Fibroblast of villous mesenchyme (primary cell): ENCODE measurements around the gene ANKS1A. TPM values are rescaled to one million over a fixed set of nuclear protein-coding genes. Genes with fewer than 3 reads are reported as not detected.
"Not testable (repeated sequence)": the region's sequence is repeated elsewhere in the genome, so short reads cannot be mapped to it uniquely, and the experiment has no call there.

Source experiments
- DNase-seq: peaks from one replicate; pipeline ENCODE4 v3.0.0-alpha.2; 2010; ENCODE audit warnings: low read depth
- H3K4me3 ChIP-seq: 2 replicates; pipeline ENCODE4 v1.5.1; 2011; ENCODE audit warnings: low read depth, mild to moderate bottlenecking, low read length
- total RNA-seq: library from RNA; depleted of rRNA; stranded (reverse); fragments of >200 nt; gene quantifications from 2 replicates; pipeline ENCODE4 v1.2.3, GENCODE V29; 2012
- TF ChIP-seq, protein P1 (sequence below): IDR thresholded peaks from 2 replicates; pipeline ENCODE4 v1.5.1; 2012; ENCODE audit warnings: low read depth, mild to moderate bottlenecking, low read length; ENCODE audit not compliant: insufficient read depth

The ANKS1A gene
- total RNA-seq, 1 donor: 12.5 TPM

GRCh38 chr6:34985236-34985635 lies 96.2 kb downstream of the ANKS1A start:
- DNase-seq: no peak
- TF ChIP-seq, protein P1, sequence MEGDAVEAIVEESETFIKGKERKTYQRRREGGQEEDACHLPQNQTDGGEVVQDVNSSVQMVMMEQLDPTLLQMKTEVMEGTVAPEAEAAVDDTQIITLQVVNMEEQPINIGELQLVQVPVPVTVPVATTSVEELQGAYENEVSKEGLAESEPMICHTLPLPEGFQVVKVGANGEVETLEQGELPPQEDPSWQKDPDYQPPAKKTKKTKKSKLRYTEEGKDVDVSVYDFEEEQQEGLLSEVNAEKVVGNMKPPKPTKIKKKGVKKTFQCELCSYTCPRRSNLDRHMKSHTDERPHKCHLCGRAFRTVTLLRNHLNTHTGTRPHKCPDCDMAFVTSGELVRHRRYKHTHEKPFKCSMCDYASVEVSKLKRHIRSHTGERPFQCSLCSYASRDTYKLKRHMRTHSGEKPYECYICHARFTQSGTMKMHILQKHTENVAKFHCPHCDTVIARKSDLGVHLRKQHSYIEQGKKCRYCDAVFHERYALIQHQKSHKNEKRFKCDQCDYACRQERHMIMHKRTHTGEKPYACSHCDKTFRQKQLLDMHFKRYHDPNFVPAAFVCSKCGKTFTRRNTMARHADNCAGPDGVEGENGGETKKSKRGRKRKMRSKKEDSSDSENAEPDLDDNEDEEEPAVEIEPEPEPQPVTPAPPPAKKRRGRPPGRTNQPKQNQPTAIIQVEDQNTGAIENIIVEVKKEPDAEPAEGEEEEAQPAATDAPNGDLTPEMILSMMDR: no peak
- no peak overlapping the region for H3K4me3 ChIP-seq

DNA sequence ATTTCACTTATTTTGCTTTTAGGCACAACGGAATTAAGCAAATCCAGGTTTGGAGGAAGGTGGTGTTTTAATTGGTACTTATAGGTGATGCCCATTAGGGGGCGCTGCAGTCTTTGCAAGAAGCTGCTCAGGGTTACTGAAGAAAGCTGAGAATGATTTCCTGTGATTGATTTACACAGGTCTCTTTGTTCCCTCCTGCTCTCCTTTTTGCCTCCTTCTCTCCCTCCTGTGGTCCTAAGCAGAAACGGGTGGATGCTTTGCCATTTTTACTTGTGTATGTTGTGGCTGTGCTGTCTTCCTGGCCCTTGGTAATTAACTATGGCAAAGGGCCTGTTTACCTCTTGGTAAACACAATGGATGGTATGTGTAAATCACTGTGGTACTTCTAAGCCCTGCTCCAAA lies 97.8 kb downstream of the ANKS1A start:
- peak; percentile 84 for DNase-seq
- TF ChIP-seq, protein P1: peak; percentile 75
- H3K4me3 ChIP-seq: no peak overlapping the region

DNA sequence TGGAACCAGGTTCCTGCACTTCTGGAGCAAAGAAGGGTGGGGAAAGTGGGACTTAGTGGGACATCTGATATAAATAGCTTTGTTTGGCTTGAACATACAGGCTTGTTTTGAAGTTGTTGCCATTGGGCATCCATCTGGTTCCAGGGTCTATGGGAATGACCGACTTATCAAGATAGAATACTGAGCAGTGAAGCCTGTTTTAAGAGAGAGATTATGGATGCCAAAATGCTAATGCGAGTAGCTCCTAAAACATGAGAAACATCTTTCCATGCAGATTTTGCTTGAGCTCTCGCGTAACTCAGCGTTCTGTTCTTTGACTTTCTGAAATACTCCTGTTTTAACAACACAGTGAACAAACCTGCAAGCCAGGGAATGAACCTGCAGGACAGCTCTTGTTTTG lies 98.5 kb downstream of the ANKS1A start:
- no peak for DNase-seq
- TF ChIP-seq, protein P1: no peak
- H3K4me3 ChIP-seq: no peak overlapping the region

GRCh38 chr6:34990971-34991560 lies 102.0 kb downstream of the ANKS1A start:
- DNase-seq: peak; percentile 56
- TF ChIP-seq, protein P1: no peak
- H3K4me3 ChIP-seq: no peak overlapping the region

DNA sequence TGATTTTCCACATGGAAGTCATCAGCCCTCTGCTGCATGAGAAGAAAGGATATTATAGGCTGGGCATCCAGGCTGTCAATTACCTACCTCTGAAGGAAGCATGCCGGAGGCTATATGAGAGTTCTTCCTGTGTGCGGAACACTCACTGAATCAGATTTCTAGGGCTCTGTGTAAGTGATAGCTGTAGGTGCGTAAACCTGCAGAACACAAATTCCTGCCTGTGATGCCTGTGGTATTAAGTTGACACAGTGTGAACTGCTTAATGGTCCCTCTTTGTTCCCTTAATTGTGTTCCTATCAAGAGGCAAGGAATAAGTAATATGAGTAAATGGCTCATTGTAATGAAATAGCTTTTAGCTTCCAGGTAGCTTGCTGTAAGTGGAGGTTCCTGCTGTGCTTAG lies 103.3 kb downstream of the ANKS1A start:
- TF ChIP-seq, protein P1: no peak
- DNase-seq: no peak
- no peak overlapping the region for H3K4me3 ChIP-seq

DNA sequence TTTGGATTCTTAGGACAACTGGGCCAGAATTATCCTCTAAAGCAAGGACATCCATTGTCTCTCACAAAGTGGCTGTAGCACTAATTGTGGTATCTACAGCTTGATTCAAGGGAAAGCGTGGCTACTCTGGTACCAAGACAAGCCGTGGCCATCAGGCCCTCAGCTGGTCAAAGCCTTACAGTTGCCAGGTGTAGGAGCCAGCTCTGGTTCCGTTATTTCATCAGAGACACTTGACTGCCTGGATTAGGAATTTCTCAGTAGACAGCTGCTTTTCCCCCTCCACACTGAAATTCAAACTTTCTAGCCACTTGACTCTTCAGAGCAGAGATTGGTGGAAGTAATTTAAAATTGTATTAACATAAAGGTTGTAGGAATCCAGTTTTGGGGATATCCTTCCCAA lies 104.2 kb downstream of the ANKS1A start:
- TF ChIP-seq, protein P1: no peak
- DNase-seq: no peak
- no peak overlapping the region for H3K4me3 ChIP-seq

DNA sequence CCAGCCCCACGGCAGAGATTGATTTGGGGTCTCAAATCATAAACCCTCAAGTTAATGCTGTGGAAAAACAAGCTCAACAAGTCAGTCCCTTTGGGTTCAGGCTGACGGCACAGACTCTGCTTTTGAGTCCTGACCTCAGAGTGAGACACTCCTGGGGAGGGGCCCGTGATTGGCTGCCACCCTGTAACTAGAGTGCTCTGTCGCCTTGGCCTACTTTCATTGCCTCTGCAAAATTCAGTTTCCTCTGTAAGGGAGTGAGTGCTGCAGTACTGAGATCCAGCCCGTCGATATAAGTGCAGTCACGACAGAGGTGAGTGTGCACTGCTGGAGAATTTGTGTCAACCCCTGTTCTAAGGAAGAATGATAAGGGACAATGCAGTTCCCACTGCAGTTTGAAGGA lies 105.6 kb downstream of the ANKS1A start:
- TF ChIP-seq, protein P1: no peak
- no peak overlapping the region for H3K4me3 ChIP-seq
- DNase-seq: no peak

DNA sequence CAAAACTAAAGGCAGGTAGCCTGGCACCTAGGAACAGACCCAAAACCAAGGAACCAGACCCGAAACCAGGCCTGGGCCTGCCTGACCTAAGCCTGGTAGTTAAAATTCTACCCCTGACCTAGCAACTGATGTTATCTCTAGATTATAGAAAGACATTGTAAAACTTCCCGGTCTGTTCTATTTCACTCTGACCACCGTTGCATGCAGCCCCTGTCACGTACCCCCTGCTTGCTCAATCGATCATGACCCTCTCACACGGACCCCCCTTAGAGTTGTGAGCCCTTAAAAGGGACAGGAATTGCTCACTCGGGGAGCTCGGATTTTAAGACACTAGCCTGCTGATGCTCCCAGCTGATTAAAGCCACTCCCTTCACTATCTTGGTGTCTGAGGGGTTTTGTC lies 109.4 kb downstream of the ANKS1A start:
- DNase-seq, H3K4me3 ChIP-seq: not testable (repeated sequence)

GRCh38 chr6:34999153-34999552 lies 110.1 kb downstream of the ANKS1A start:
- not testable (repeated sequence) for DNase-seq

DNA sequence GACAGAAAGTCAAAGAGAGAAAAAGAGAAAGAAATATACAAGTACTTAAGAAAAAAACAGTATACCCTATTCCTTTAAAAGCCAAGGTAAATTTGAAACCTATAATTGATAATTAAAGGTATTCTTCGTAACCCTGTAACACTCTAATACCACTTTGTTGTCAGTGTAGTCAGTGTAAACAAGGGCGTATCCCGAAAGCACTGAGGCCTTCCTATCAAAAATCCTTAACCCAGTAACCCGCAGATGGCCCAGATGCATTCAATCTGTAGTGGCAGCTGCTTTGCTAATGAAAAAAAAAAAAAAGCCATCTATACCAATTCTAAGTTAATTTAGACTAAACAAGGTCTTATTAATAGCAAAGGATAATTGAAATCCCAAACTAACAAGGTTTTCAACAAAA lies 110.9 kb downstream of the ANKS1A start:
- not testable (repeated sequence) for DNase-seq, H3K4me3 ChIP-seq

More at GRCh38 chr6:34999153-34999552, 110.1 kb downstream of the ANKS1A start:
- H3K4me3 ChIP-seq: not testable (repeated sequence)

GRCh38 chr6:35001349-35001748 lies 112.3 kb downstream of the ANKS1A start:
- DNase-seq, H3K4me3 ChIP-seq: not testable (repeated sequence)
